SU-DHL-6 (cell line): ENCODE data around the gene TMEM214.

Source experiments
- H2AFZ ChIP-seq: fragments of 200-600 bp; sonication (generic); 2 replicates; pipeline ENCODE4 v1.6.1; 2014; ENCODE audit warnings: low read depth, mild to moderate bottlenecking, moderate library complexity, mixed read lengths, antibody characterized with exemption, low read length; ENCODE audit not compliant: severe bottlenecking
- H3F3A ChIP-seq: fragments of 200-600 bp; shearing (Covaris generic); 2 replicates; pipeline ENCODE4 v1.6.0; 2016; ENCODE audit warnings: antibody characterized with exemption, mild to moderate bottlenecking; ENCODE audit not compliant: insufficient read depth
- H3K27ac ChIP-seq: fragments of 200-600 bp; sonication (generic); 2 replicates; pipeline ENCODE4 v1.5.1; 2016; ENCODE audit warnings: low read depth, mild to moderate bottlenecking, low read length, moderate library complexity, mixed read lengths
- H3K27me3 ChIP-seq: fragments of 200-600 bp; sonication (generic), shearing (Covaris generic); 2 replicates; pipeline ENCODE4 v1.6.0; 2014; ENCODE audit warnings: mild to moderate bottlenecking, low read length
- H3K36me3 ChIP-seq: fragments of 200-600 bp; sonication (generic); 2 replicates; pipeline ENCODE4 v1.6.1; 2014; ENCODE audit warnings: mild to moderate bottlenecking, low read length, mixed read lengths
- H3K4me2 ChIP-seq: fragments of 300-600, 200-600 bp; shearing (Covaris generic), sonication (generic); 2 replicates; pipeline ENCODE4 v1.6.0; 2014; ENCODE audit warnings: low read length, low read depth, mild to moderate bottlenecking; ENCODE audit not compliant: poor library complexity, severe bottlenecking
- H3K4me3 ChIP-seq: fragments of 200-600 bp; sonication (generic); 2 replicates; pipeline ENCODE4 v1.5.1; 2014; ENCODE audit warnings: antibody characterized with exemption, low read length, mild to moderate bottlenecking, mixed read lengths; ENCODE audit not compliant: insufficient read depth, poor library complexity, severe bottlenecking
- H3K79me2 ChIP-seq: fragments of 200-600 bp; sonication (generic); 2 replicates; pipeline ENCODE4 v1.6.1; 2014; ENCODE audit warnings: mild to moderate bottlenecking, low read length, moderate library complexity; ENCODE audit not compliant: insufficient read depth
- H3K9ac ChIP-seq: fragments of 200-600 bp; sonication (generic); 2 replicates; pipeline ENCODE4 v1.7.0; 2014; ENCODE audit warnings: mild to moderate bottlenecking, low read length
- H3K9me2 ChIP-seq: fragments of 200-600 bp; sonication (generic); replicated peaks from 2 replicates; pipeline ENCODE4 v1.6.1; 2014; ENCODE audit warnings: low read length; ENCODE audit not compliant: insufficient read depth
- H3K9me3 ChIP-seq: fragments of 200-600 bp; sonication (generic); 2 replicates; pipeline ENCODE4 v1.6.1; 2014; ENCODE audit warnings: low read length, mixed read lengths; ENCODE audit not compliant: insufficient read depth
- H4K20me1 ChIP-seq: fragments of 200-600 bp; sonication (generic); 2 replicates; pipeline ENCODE4 v1.6.1; 2014; ENCODE audit warnings: low read depth, mild to moderate bottlenecking, antibody characterized with exemption, low read length, moderate library complexity, mixed read lengths
- EZH2phosphoT487 ChIP-seq: fragments of 200-600 bp; sonication (generic), shearing (Covaris generic); conservative IDR thresholded peaks from 2 replicates; pipeline ENCODE4 v1.6.1; 2018; ENCODE audit warnings: mild to moderate bottlenecking, antibody characterized with exemption, low read length, moderate library complexity, mixed read lengths
- TF ChIP-seq, protein P1 (sequence below): fragments of 200-600 bp; sonication (generic); IDR thresholded peaks from one replicate; pipeline ENCODE4 v1.5.1; 2017; ENCODE audit warnings: antibody characterized with exemption, mild to moderate bottlenecking, low read length, moderate library complexity; ENCODE audit not compliant: insufficient read depth, poor library complexity, severe bottlenecking

The TMEM214 gene

GRCh38 chr2:27019459-27019858 is 13.3 kb upstream of the TMEM214 start:
- H3K9me2 ChIP-seq, result no peaks in the 10 kb centered on the region
- H3F3A ChIP-seq, result no peaks in the 10 kb centered on the region
- no peak overlapping the region for H3K9ac ChIP-seq
- H3K79me2 ChIP-seq, result no peaks in the 10 kb centered on the region
- H3K36me3 ChIP-seq, result no peaks in the 10 kb centered on the region
- H3K4me3 ChIP-seq, result no peak overlapping the region
- no peak for TF ChIP-seq EZH2phosphoT487
- TF ChIP-seq, protein P1, sequence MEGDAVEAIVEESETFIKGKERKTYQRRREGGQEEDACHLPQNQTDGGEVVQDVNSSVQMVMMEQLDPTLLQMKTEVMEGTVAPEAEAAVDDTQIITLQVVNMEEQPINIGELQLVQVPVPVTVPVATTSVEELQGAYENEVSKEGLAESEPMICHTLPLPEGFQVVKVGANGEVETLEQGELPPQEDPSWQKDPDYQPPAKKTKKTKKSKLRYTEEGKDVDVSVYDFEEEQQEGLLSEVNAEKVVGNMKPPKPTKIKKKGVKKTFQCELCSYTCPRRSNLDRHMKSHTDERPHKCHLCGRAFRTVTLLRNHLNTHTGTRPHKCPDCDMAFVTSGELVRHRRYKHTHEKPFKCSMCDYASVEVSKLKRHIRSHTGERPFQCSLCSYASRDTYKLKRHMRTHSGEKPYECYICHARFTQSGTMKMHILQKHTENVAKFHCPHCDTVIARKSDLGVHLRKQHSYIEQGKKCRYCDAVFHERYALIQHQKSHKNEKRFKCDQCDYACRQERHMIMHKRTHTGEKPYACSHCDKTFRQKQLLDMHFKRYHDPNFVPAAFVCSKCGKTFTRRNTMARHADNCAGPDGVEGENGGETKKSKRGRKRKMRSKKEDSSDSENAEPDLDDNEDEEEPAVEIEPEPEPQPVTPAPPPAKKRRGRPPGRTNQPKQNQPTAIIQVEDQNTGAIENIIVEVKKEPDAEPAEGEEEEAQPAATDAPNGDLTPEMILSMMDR, result no peak
- H3K27ac ChIP-seq, result no peak overlapping the region
- no peak overlapping the region for H2AFZ ChIP-seq
- no peaks in the 10 kb centered on the region for H4K20me1 ChIP-seq
- H3K4me2 ChIP-seq, result no peak overlapping the region
- 0 out of 2 replicates have a peak, but pooled peaks cover 3% of the 10 kb centered on the region for H3K27me3 ChIP-seq
- H3K9me3 ChIP-seq, result no peaks in the 10 kb centered on the region

- H3K36me3 ChIP-seq, result no peaks in the 10 kb centered on the region
- no peak overlapping the region for H3K9ac ChIP-seq
- no peak overlapping the region for H3K4me2 ChIP-seq
Observed at GRCh38 chr2:27019931-27020855, 12.6 kb upstream of the TMEM214 start.

DNA sequence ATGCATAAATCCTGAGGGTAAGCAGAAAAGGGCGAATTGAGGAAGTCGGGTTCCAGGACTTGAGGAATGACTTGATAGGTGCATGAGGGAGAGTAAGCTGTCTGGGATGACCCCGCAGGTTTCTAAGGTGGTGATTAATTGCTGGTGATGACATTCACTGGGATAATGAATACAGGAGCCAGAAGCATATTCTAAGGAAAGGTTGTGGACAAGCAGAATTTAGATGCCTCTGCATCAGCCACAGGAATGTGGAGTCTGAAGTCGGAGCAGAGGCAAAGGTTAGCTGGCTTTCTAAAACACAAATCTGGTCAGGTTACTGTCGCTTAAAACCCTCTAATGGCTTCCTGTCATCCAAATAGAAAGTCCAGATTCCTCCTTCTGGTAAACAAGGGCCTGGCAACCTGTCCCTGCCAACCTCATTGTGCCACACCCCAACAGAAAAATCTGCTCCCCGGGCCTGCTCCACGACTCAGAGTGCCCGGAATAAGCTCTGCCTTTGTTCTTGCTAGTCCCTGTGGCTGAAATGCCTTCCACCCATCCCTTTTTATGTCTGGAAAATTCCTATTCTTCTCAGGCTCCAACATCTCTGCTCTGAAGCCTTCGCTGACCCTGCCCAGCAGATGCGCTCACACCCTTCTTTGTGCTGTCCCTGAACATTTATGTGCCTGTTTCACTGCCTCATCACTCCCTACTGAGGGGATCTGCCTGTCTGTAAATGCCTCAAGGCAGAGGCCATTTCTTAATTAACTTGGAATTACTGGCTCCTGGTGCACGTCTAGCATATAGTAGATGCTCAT is 11.3 kb upstream of the TMEM214 start:
- Histone ChIP-seq H3K27ac (no peak overlapping the region), H3K79me2 (no peaks in the 10 kb centered on the region), H3K36me3 (no peaks in the 10 kb centered on the region), H2AFZ (no peak overlapping the region), H3F3A (no peaks in the 10 kb centered on the region), H3K4me3 (no peak overlapping the region), H3K9me3 (no peaks in the 10 kb centered on the region), H3K9me2 (no peaks in the 10 kb centered on the region), H3K9ac (no peak overlapping the region), H3K4me2 (no peak overlapping the region), H3K27me3 (0 out of 2 replicates have a peak, but pooled peaks cover 3% of the 10 kb centered on the region), H4K20me1 (no peaks in the 10 kb centered on the region)
- no peak for TF ChIP-seq EZH2phosphoT487
- TF ChIP-seq, protein P1, result no peak

More at GRCh38 chr2:27019931-27020855, 12.6 kb upstream of the TMEM214 start:
- Histone ChIP-seq H3K4me3 (no peak overlapping the region), H3K9me3 (no peaks in the 10 kb centered on the region), H3K9me2 (no peaks in the 10 kb centered on the region), H4K20me1 (no peaks in the 10 kb centered on the region), H2AFZ (no peak overlapping the region), H3K27ac (no peak overlapping the region), H3K79me2 (no peaks in the 10 kb centered on the region), H3F3A (no peaks in the 10 kb centered on the region), H3K27me3 (0 out of 2 replicates have a peak, but pooled peaks cover 3% of the 10 kb centered on the region)
- no peak for TF ChIP-seq EZH2phosphoT487
- TF ChIP-seq, protein P1, result no peak
